ENCODE results near the gene UBR1.
"Not testable (repeated sequence)": the region's sequence is repeated elsewhere in the genome, so short reads cannot be mapped to it uniquely, and the experiment has no call there.

UBR1 gene

DNA sequence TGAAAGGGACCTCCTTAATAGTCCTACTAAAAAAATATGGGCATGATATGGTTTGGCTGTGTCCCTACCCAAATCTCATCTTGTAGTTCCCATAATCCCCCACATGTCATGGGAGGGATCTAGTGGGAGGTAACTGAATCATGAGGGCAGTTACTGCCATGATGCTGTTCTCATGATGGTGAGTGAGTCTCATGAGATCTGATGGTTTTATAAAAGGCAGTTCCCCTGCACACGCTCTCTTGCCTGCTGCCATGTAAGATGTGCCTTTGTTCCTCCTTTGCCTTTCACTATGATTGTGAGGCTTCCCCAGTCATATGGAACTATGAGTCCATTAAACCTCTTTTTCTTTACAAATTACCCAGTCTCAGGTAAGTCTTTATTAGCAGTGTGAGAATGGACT lies 211.9 kb downstream of the UBR1 start:
- DNase-seq = not testable (repeated sequence)

All from hematopoietic multipotent progenitor cell treated with erythropoietin and hydrocortisone succinate and interleukin-3 and kit ligand, for 4 days (in vitro differentiated cells).